Muscle of leg (tissue), 11 donors: Measurements from ENCODE around the gene PLSCR1. TPM values are rescaled to one million over a fixed set of nuclear protein-coding genes. Genes with fewer than 3 reads are reported as not detected.

Experiments
- DNase-seq: peaks from one replicate; pipeline ENCODE4 v3.0.0; 2013
- H3K27ac ChIP-seq: one replicate; pipeline ENCODE4 v1.5.1; 2013; ENCODE audit warnings: mild to moderate bottlenecking, low read length, control low read depth
- H3K27me3 ChIP-seq: one replicate; pipeline ENCODE4 v1.6.1; 2013; ENCODE audit warnings: low read length; ENCODE audit not compliant: control insufficient read depth, insufficient read depth
- H3K36me3 ChIP-seq: one replicate; pipeline ENCODE4 v1.6.1; 2013; ENCODE audit warnings: low read length; ENCODE audit not compliant: control insufficient read depth, insufficient read depth
- H3K4me1 ChIP-seq: one replicate; pipeline ENCODE4 v1.6.1; 2013; ENCODE audit warnings: low read length; ENCODE audit not compliant: control insufficient read depth, insufficient read depth
- H3K4me3 ChIP-seq: one replicate; pipeline ENCODE4 v1.5.1; 2013; ENCODE audit warnings: low read length, control low read depth
- H3K9me3 ChIP-seq: replicated peaks from 2 replicates; pipeline ENCODE4 v1.6.1; 2013; ENCODE audit warnings: low read depth, low read length; ENCODE audit not compliant: control insufficient read depth
- WGBS: methylation state at CpG from one replicate; pipeline ENCODE4 v1.1.5; 2013; ENCODE audit warnings: missing lambda C conversion rate; ENCODE audit not compliant: insufficient coverage; 5-methylcytosine and 5-hydroxymethylcytosine counted together
- polyA plus RNA-seq, 8 donors: library from polyadenylated mRNA; unstranded; fragments of 120-200 nt; gene quantifications; one replicate each; pipeline versions ENCODE4 v1.2.1 to v1.2.3, GENCODE V29; 2013; ENCODE audit warnings: inconsistent platforms in 1 of 8, low replicate concordance in 1 of 8; ENCODE audit not compliant: insufficient read length in 8 of 8, insufficient read depth in 1 of 8
- total RNA-seq: library from RNA; stranded (reverse); fragments of 120-200 nt; gene quantifications from one replicate; pipeline ENCODE4 v1.2.4, GENCODE V29; 2013

The PLSCR1 gene
- total and polyA plus RNA-seq, 9 donors: 16.0 to 22.8 (median 18.5) TPM

DNA sequence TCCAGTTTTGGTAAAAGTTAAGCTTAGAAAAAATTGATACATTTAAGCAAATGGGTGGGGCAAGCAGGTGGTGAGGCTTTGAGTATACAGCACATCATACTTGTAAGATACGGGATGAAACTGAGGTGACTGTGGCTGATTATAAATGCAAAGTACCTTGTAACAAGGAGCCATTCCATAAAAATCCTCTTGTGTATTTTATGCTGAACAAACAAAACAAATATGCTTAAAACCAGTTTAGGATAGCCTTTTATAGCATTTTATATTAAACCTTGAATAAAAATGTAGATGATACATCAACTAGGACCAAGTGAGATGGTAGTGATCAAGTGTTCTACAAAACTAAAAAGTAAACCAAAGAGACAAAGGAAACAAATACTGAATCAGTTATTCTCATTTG is 3.4 kb downstream of the PLSCR1 start:
- no peak overlapping the region for H3K4me3 ChIP-seq
- H3K4me1 ChIP-seq: peaks cover 3% of the 10 kb centered on the region
- no peaks in the 10 kb centered on the region for H3K27me3 ChIP-seq
- peaks cover 7% of the 10 kb centered on the region for H3K36me3 ChIP-seq
- no peak for DNase-seq
- H3K9me3 ChIP-seq: no peaks in the 10 kb centered on the region
- no CpG with 5 or more reads among the region's 1 CpG for WGBS
- no peak overlapping the region for H3K27ac ChIP-seq

DNA sequence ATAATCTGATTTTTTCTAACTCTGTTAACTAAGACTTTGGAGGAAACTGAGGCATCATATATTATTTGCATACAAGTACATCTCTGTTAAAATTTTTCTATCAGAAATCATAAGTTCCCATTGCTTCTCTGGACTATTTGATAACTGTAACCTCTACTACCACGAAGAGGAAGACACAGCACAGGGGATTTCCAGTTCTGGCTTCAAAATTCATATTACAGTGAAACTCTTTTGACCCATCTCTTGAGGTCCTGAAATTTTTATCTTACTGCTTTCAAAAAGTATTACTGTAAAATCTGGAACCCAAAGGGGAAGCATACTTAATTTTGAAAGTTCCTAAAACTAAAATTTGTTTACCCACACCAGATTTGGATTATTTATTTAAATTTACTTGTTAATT is 4.2 kb downstream of the PLSCR1 start:
- no peak for DNase-seq
- no peaks in the 10 kb centered on the region for H3K27me3 ChIP-seq
- no peaks in the 10 kb centered on the region for H3K9me3 ChIP-seq
- WGBS: 17% methylated on average over 1 of the region's 1 CpG
- peaks cover 7% of the 10 kb centered on the region for H3K36me3 ChIP-seq
- H3K4me1 ChIP-seq: peaks cover 3% of the 10 kb centered on the region
- H3K27ac ChIP-seq: no peak overlapping the region
- H3K4me3 ChIP-seq: no peak overlapping the region

DNA sequence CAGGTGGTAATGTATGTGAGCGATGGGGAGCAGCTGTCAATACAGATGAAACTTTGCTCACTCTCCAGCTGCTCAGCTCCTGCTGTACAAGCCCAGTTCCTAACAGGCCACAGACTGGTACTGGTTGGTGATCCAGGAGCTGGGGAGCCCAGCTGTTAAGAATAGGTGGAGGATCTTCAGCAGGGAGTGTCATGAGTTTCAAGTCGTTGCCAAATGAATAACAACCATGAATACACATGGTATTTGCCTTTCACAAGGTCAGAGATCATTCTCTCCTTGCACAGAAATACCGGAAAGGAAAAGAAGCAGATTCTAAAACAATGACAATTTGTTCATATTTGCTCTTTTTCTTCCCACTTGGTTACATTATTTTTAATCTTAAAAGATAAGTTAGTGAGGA is 5.1 kb downstream of the PLSCR1 start:
- H3K36me3 ChIP-seq: peaks cover 7% of the 10 kb centered on the region
- WGBS: no CpG with 5 or more reads among the region's 3 CpGs
- H3K4me1 ChIP-seq: peaks cover 3% of the 10 kb centered on the region
- DNase-seq: no peak
- H3K27me3 ChIP-seq: no peaks in the 10 kb centered on the region
- H3K4me3 ChIP-seq: no peak overlapping the region
- H3K27ac ChIP-seq: no peak overlapping the region
- no peaks in the 10 kb centered on the region for H3K9me3 ChIP-seq

DNA sequence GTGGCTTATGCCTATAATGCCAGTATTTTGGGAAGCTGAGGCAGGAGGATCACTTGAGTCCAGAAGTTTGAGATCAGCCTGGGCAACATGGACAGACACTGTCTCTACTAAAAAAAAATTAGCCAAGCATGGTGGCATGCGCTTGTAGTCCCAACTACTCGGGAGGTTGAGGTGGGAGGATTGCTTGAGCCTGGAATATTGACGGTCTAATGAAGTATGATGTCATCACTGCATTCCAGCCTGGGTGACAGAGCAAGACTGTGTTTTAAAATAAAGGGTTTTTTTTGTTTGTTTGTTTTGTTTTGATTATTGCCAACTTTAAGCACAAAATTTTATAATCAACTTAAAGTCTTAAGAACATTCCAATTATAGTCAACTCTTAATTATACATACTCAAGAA is 6.8 kb downstream of the PLSCR1 start:
- no CpG with 5 or more reads among the region's 3 CpGs for WGBS
- Histone ChIP-seq H3K27ac (no peak overlapping the region), H3K4me3 (no peak overlapping the region), H3K4me1 (peaks cover 3% of the 10 kb centered on the region), H3K9me3 (no peaks in the 10 kb centered on the region), H3K27me3 (no peaks in the 10 kb centered on the region), H3K36me3 (peaks cover 9% of the 10 kb centered on the region)
- DNase-seq: no peak

DNA sequence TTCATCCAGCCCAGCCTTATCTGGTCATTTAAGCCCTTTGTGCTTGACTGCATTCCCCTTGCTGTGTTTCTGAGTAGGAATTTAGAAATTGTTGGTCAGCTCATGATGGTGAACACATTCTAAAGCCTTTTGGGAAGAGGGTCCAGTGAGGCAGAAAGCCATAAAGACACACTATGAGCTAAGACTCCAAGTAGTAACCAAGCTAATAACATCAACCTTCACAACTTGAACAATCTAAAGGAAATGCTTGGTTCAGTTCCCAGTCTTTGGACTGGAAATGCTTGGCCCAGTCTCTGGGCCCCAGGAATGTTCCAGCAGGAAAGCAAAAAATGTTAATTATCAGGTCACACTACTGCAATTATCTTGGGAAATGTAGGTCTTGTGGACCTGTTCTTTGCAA is 7.7 kb downstream of the PLSCR1 start:
- Histone ChIP-seq H3K27ac (no peak overlapping the region), H3K9me3 (no peaks in the 10 kb centered on the region), H3K4me3 (no peak overlapping the region), H3K36me3 (peaks cover 14% of the 10 kb centered on the region), H3K27me3 (no peaks in the 10 kb centered on the region), H3K4me1 (no peaks in the 10 kb centered on the region)
- peak; percentile 18 for DNase-seq

DNA sequence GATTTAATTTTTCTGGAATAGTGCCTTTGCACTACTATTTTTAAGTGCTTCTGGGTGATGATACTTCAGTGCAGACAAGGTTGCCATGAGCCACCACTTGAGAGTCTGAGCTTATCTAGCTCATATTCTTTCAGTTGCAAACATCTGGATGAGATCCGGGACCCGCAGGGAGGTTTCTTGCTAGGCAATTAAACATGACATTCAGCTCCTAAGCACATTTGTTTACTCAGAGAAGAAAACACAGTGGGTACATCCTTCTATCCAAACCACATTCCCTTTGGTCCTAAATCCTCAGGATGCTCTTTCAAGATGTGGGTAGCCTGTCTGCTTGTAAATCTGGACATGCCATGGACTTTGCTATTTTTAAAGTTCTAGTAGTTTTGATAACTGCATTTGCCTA is 12.0 kb downstream of the PLSCR1 start:
- Histone ChIP-seq H3K36me3 (peaks cover 18% of the 10 kb centered on the region), H3K4me3 (no peak overlapping the region), H3K9me3 (no peaks in the 10 kb centered on the region), H3K27me3 (no peaks in the 10 kb centered on the region), H3K4me1 (no peaks in the 10 kb centered on the region), H3K27ac (no peak overlapping the region)
- no peak for DNase-seq
- 38% methylated on average over 2 of the region's 2 CpGs for WGBS

DNA sequence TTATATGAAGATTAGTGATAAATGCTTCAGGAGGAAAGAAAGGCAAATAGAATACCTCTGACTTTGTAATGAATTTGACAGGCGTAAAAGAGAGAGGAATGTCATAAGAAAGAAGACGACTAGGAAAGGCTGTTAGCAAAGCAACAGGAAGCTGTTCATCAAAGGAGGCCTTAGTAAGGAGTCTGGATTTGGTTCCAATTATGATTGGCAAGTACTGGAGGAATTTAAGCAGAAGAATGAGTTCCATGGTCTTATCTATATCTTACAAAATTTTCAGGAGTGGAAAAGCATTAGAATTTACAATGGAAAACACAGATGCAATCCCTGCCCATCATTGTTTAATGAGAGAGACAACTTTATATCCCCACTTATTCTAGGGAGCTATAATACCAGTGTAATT is 13.8 kb downstream of the PLSCR1 start:
- H3K36me3 ChIP-seq: peaks cover 15% of the 10 kb centered on the region
- 43% methylated on average over 2 of the region's 2 CpGs for whole genome bisulfite sequencing
- no peaks in the 10 kb centered on the region for H3K27me3 ChIP-seq
- no peak for DNase-seq
- H3K4me1 ChIP-seq: no peaks in the 10 kb centered on the region
- no peak overlapping the region for H3K27ac ChIP-seq
- no peak overlapping the region for H3K4me3 ChIP-seq
- H3K9me3 ChIP-seq: no peaks in the 10 kb centered on the region

DNA sequence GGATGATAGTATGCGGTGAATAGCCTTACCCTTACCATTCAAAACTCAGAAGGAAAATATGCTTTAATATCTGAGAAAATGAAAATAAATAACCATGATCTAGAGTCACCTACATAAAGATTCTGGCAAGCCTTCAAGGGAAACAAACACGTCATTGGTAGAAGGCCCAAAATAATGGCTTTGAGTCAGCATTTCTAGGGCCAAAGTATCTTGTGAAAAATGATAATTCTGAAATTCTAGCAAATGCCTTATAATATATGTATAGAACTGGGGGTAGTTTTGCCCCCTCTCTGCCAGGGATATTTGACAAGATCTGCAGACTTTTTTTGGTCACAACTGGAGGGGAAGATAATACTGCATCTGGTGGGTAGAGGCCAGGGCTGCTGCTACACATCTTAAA is 15.4 kb downstream of the PLSCR1 start:
- no peak for DNase-seq
- peaks cover 20% of the 10 kb centered on the region for H3K36me3 ChIP-seq

DNA sequence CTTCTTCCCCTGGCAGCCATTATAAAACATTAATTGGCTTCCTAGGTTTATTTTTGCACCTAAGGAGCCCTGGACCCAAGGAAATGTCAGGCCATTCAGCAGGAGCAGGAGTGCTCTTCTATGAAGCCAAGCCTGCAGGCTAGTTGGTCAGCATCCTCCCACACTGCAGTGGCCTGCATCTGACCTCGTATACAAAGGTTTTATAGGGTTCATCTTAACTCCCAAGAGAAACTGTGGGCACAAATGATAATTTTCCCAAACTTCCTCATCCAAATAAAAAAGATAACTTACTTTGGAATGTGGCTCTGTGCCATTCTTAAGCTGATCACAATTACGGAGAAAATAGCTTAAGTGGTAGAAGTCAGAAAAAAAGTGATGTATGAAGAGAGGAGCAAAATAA is 19.4 kb downstream of the PLSCR1 start:
- H3K27ac ChIP-seq: no peak overlapping the region
- no peaks in the 10 kb centered on the region for H3K9me3 ChIP-seq
- H3K27me3 ChIP-seq: no peaks in the 10 kb centered on the region
- no peak overlapping the region for H3K4me3 ChIP-seq
- no peaks in the 10 kb centered on the region for H3K4me1 ChIP-seq
- peaks cover 18% of the 10 kb centered on the region for H3K36me3 ChIP-seq
- WGBS: no CpG with 5 or more reads among the region's 2 CpGs
- DNase-seq: no peak

More for the DNA sequence above, 15.4 kb downstream of the PLSCR1 start:
- H3K4me1 ChIP-seq: no peaks in the 10 kb centered on the region
- H3K4me3 ChIP-seq: no peak overlapping the region
- no peaks in the 10 kb centered on the region for H3K27me3 ChIP-seq
- no peak overlapping the region for H3K27ac ChIP-seq
- H3K9me3 ChIP-seq: no peaks in the 10 kb centered on the region
- no CpG with 5 or more reads among the region's 2 CpGs for WGBS

DNA sequence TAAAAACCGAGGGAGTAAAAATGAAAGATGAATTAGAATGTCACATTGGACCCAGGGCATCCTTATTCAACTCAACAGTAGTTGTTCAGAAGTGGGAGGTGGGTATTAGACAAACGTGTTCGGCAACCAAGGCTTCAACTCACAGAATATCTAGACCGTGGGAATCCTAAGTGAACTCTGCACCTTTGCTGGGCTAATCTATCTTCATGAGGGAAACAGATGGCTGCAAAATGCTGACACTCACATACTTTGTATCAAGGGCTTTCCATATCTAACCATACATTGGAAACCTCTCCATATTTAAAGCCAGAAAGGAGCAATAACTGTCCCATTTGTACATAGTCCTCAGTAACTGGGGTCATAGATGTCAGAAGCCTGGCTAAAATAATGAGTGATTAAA is 20.9 kb downstream of the PLSCR1 start:
- no CpG with 5 or more reads among the region's 4 CpGs for WGBS
- Histone ChIP-seq H3K27me3 (no peaks in the 10 kb centered on the region), H3K4me3 (no peak overlapping the region), H3K36me3 (peaks cover 15% of the 10 kb centered on the region), H3K4me1 (no peaks in the 10 kb centered on the region), H3K27ac (no peak overlapping the region), H3K9me3 (no peaks in the 10 kb centered on the region)
- DNase-seq: no peak
